ENCODE results near the gene EGR2.

EGR2 gene

DNA sequence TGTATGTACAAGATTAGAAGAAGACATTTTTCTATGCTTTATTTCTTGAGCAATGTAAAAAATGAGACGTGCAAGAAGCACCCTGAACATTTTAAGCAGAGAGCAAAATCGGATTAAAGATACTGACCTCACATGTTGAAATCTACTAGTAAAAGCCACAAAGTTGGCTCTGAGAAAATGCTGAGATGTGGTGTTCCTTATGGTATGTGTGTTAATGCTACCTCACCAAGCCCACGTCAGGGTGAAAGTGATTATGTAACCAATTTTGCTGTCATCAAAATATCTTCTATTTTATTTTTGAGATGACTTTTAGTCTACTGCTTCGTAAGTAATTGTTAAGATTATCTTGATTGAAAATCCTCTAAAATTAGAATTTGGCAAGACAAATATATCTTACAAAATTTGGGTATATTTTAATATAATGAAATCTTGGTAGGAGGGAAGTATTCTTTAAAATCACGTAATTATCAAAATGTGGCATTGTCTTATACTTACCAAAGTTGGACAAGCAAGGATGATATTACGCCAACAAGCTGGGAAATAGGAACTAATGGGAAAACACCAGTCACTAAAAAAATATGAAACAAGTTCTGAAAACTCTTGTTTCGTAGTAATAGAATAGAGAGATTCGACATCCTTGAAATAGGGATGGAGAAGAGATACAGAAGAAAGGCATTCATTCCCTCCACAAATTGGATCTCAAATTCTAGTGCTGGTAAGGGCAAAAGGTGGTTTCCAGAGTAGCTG, 5.8 kb downstream of the EGR2 start:
- no peaks in the 10 kb centered on the region for H3K27me3 ChIP-seq (ENCODE audit: low read length)
- peaks cover 32% of the 10 kb centered on the region for H3F3A ChIP-seq (ENCODE audit: insufficient read depth)
- no peak overlapping the region for H3K4me2 ChIP-seq (ENCODE audit: low read depth, low read length, poor library complexity, severe bottlenecking)
- H3K9me2 ChIP-seq (replicated peaks; ENCODE audit: insufficient read depth, low read length), result no peaks in the 10 kb centered on the region
- no peak overlapping the region for H3K4me3 ChIP-seq (ENCODE audit: insufficient read depth, low read length, poor library complexity, severe bottlenecking)
- H3K27ac ChIP-seq (ENCODE audit: low read depth, low read length), result no peak overlapping the region
- H3K9ac ChIP-seq (ENCODE audit: low read length), result no peak overlapping the region
- TF ChIP-seq, protein P1, sequence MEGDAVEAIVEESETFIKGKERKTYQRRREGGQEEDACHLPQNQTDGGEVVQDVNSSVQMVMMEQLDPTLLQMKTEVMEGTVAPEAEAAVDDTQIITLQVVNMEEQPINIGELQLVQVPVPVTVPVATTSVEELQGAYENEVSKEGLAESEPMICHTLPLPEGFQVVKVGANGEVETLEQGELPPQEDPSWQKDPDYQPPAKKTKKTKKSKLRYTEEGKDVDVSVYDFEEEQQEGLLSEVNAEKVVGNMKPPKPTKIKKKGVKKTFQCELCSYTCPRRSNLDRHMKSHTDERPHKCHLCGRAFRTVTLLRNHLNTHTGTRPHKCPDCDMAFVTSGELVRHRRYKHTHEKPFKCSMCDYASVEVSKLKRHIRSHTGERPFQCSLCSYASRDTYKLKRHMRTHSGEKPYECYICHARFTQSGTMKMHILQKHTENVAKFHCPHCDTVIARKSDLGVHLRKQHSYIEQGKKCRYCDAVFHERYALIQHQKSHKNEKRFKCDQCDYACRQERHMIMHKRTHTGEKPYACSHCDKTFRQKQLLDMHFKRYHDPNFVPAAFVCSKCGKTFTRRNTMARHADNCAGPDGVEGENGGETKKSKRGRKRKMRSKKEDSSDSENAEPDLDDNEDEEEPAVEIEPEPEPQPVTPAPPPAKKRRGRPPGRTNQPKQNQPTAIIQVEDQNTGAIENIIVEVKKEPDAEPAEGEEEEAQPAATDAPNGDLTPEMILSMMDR (IDR thresholded peaks at IDR 0.05; ENCODE audit: insufficient read depth, low read length, poor library complexity, severe bottlenecking), result no peak
- TF ChIP-seq EZH2phosphoT487 (conservative IDR thresholded peaks at IDR 0.05; ENCODE audit: low read length), result no peak
- no peaks in the 10 kb centered on the region for H3K9me3 ChIP-seq (ENCODE audit: insufficient read depth, low read length)
- peaks cover 29% of the 10 kb centered on the region for H3K79me2 ChIP-seq (ENCODE audit: insufficient read depth, low read length)
- H2AFZ ChIP-seq (ENCODE audit: low read depth, low read length, severe bottlenecking), result no peak overlapping the region
- peaks cover 46% of the 10 kb centered on the region for H4K20me1 ChIP-seq (ENCODE audit: low read depth, low read length)
- peaks cover 28% of the 10 kb centered on the region for H3K36me3 ChIP-seq (ENCODE audit: low read length)

DNA sequence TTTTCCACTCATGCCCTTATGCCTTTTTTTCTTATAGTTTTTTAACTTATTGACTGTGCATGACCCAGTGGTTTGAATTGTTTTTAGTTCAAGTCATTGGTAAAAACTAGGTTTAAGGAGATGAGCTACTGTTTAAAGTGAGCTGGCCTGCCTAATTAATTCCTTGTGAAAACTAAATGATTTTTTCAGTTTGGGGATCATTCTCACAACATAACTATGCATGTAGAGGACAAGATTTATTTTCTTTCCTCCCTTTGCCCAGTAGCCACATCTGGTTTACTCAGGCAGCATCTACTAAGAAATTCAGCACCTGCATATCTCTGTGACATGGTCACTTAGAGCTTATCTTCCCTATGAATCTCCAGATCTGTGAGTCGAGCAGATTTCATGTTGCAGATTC, 9.9 kb downstream of the EGR2 start:
- Histone ChIP-seq H3K79me2 (ENCODE audit: insufficient read depth, low read length) (peaks cover 31% of the 10 kb centered on the region), H3K4me2 (ENCODE audit: low read depth, low read length, poor library complexity, severe bottlenecking) (peak overlapping the region; percentile 78), H2AFZ (ENCODE audit: low read depth, low read length, severe bottlenecking) (no peak overlapping the region), H3K9me3 (ENCODE audit: insufficient read depth, low read length) (no peaks in the 10 kb centered on the region), H3F3A (ENCODE audit: insufficient read depth) (peaks cover 18% of the 10 kb centered on the region), H3K36me3 (ENCODE audit: low read length) (peaks cover 28% of the 10 kb centered on the region), H3K27ac (ENCODE audit: low read depth, low read length) (no peak overlapping the region), H3K9me2 (replicated peaks; ENCODE audit: insufficient read depth, low read length) (no peaks in the 10 kb centered on the region), H3K9ac (ENCODE audit: low read length) (peak overlapping the region; percentile 90), H4K20me1 (ENCODE audit: low read depth, low read length) (peaks cover 35% of the 10 kb centered on the region), H3K4me3 (ENCODE audit: insufficient read depth, low read length, poor library complexity, severe bottlenecking) (peak overlapping the region; percentile 83), H3K27me3 (ENCODE audit: low read length) (no peaks in the 10 kb centered on the region)
- TF ChIP-seq, protein P1 (IDR thresholded peaks at IDR 0.05; ENCODE audit: insufficient read depth, low read length, poor library complexity, severe bottlenecking), result no peak
- no peak for TF ChIP-seq EZH2phosphoT487 (conservative IDR thresholded peaks at IDR 0.05; ENCODE audit: low read length)

DNA sequence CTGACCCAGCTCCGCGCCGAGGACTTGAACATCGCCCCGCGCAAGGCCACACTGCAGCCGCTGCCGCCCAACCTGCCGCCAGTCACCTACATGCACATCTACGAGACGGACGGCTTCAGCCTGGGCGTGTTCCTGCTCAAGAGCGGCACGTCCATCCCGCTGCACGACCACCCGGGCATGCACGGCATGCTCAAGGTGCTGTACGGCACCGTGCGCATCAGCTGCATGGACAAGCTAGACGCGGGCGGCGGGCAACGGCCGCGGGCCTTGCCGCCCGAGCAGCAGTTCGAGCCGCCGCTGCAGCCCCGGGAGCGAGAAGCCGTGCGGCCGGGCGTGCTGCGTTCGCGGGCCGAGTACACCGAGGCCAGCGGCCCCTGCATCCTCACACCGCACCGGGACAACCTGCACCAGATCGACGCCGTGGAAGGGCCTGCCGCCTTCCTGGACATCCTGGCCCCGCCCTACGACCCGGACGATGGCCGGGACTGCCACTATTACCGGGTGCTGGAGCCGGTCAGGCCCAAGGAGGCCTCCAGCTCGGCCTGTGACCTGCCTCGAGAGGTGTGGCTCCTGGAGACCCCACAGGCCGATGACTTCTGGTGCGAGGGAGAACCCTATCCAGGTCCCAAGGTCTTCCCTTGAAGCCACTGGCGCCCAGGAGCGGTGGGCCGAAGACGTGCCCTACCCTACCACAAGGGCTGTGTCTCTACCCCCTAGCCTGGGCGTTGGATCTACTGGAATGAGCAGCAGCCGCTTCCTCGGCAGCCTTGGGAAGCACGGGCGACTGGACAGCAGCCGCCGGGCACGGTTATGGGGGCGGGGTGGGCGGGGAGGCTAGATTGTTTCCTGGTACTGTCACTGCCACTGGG, 10.7 kb downstream of the EGR2 start:
- TF ChIP-seq, protein P1 (IDR thresholded peaks at IDR 0.05; ENCODE audit: insufficient read depth, low read length, poor library complexity, severe bottlenecking), result no peak
- no peak for TF ChIP-seq EZH2phosphoT487 (conservative IDR thresholded peaks at IDR 0.05; ENCODE audit: low read length)
- peak overlapping the region; percentile 83 for H3K4me3 ChIP-seq (ENCODE audit: insufficient read depth, low read length, poor library complexity, severe bottlenecking)
- H3F3A ChIP-seq (ENCODE audit: insufficient read depth), result peaks cover 10% of the 10 kb centered on the region
- H3K27me3 ChIP-seq (ENCODE audit: low read length), result no peaks in the 10 kb centered on the region
- H3K4me2 ChIP-seq (ENCODE audit: low read depth, low read length, poor library complexity, severe bottlenecking), result peak overlapping the region; percentile 78
- peaks cover 28% of the 10 kb centered on the region for H3K36me3 ChIP-seq (ENCODE audit: low read length)
- peak overlapping the region; percentile 90 for H3K9ac ChIP-seq (ENCODE audit: low read length)
- H2AFZ ChIP-seq (ENCODE audit: low read depth, low read length, severe bottlenecking), result peak overlapping the region; percentile 79
- peak overlapping the region; percentile 81 for H3K27ac ChIP-seq (ENCODE audit: low read depth, low read length)
- no peaks in the 10 kb centered on the region for H3K9me3 ChIP-seq (ENCODE audit: insufficient read depth, low read length)
- peaks cover 30% of the 10 kb centered on the region for H4K20me1 ChIP-seq (ENCODE audit: low read depth, low read length)
- H3K79me2 ChIP-seq (ENCODE audit: insufficient read depth, low read length), result peaks cover 31% of the 10 kb centered on the region
- H3K9me2 ChIP-seq (replicated peaks; ENCODE audit: insufficient read depth, low read length), result no peaks in the 10 kb centered on the region
